Pancreas (tissue), 10 donors: ENCODE measurements around the gene HTR4. TPM values are rescaled to one million over a fixed set of nuclear protein-coding genes. Genes with fewer than 3 reads are reported as not detected.

Experiments used
- ATAC-seq, 4 donors: fragments of 200-7000 bp; cut with Tn5 transposase; one replicate each; pipeline versions ENCODE4 v1.8.0 to v1.9.1; 2020; ENCODE audit warnings: mild to moderate bottlenecking in 4 of 4, moderate library complexity in 4 of 4
- DNase-seq, 6 donors: peaks; one replicate each; pipeline ENCODE4 v3.0.0-alpha.2; 2020
- FAIRE-seq: peaks from 2 replicates; lab custom pipeline; 2012; peaks lifted over from hg19 to GRCh38; lab: Jason Lieb, UNC
- H3K27ac ChIP-seq, 4 donors: fragments of 200-600 bp; sonication (generic); 1 replicate in 3 of 4; 2 replicates in 1 of 4; pipeline versions ENCODE4 v1.5.0 to v1.8.0; 2020
- H3K27me3 ChIP-seq, 4 donors: fragments of 200-600 bp; one replicate each; pipeline ENCODE4 v1.8.0; 2021
- H3K36me3 ChIP-seq, 3 donors: fragments of 200-600 bp; sonication (generic) in 1 of 3; one replicate each; pipeline versions ENCODE4 v1.5.0 to v1.8.0; 2020 to 2021
- H3K4me1 ChIP-seq, 3 donors: fragments of 200-600 bp; one replicate each; pipeline ENCODE4 v1.8.0; 2021
- H3K4me3 ChIP-seq, 4 donors: fragments of 200-600 bp; sonication (generic) in 2 of 4; one replicate each; pipeline versions ENCODE4 v1.5.0 to v1.8.0; 2020 to 2021
- H3K9me3 ChIP-seq, 4 donors: fragments of 200-600 bp; one replicate each; pipeline ENCODE4 v1.8.0; 2021
- CTCF ChIP-seq, 4 donors: fragments of 200-600 bp; sonication (generic) in 3 of 4; IDR thresholded peaks; one replicate each; pipeline versions ENCODE4 v1.5.0 to v1.8.0; 2021; ENCODE audit warnings: antibody characterized with exemption in 4 of 4
- WGBS, 2 donors: extraction: QIAGEN DNeasy Blood & Tissue Kit; methylation state at CpG; one replicate each; pipeline ENCODE4 v1.1.7; 2013; 5-methylcytosine and 5-hydroxymethylcytosine counted together
- intact Hi-C, 3 donors: fragments of 100-400 bp; cut with DNase I; formaldehyde crosslinking; loops; one replicate each; pipeline versions ENCODE4 v1.11.1 to v1.14.2; 2022
- polyA plus RNA-seq, 2 donors: library from polyadenylated mRNA; stranded (reverse); fragments of 200-250 nt; gene quantifications; one replicate each; pipeline ENCODE4 v1.2.3, GENCODE V29; 2013
- total RNA-seq, 6 donors: library from RNA; stranded (reverse); fragmentation: NEBNext Ultra II Directional in 4 of 6; extraction: Animal tissue kit (Norgen Biotek cat#: 25700) in 4 of 6; gene quantifications; one replicate each; pipeline versions ENCODE4 v1.2.1 to v1.2.4, GENCODE V29; 2021 to 2023
- donor health status: healthy with polysubstance abuse.
- donor health status: DM: no; HTN: no; CAD: no; lungs with moderate emphysema.
- donor health status: DM: no; HTN: no; CAD: no.
- donor health status: control.
- donor health status: control.
- donor health status: Bipolar disorder and iron deficiency.
- donor health status: DM: yes; HTN: yes; CAD: no.
- donor health status: DM: no; HTN: no; CAD: no.
- donor health status: DM: no; HTN: no; CAD: no.
- donor health status: DM: yes; HTN: yes; CAD: no.

The HTR4 gene
- total and polyA plus RNA-seq, 8 donors, result not detected

- no peak for TF ChIP-seq CTCF (IDR thresholded peaks at IDR 0.05)
- no peak for DNase-seq
Measured at GRCh38 chr5:148665431-148665830, 11.1 kb upstream of the HTR4 start.

GRCh38 chr5:148663509-148663908 lies 9.2 kb upstream of the HTR4 start:
- Histone ChIP-seq H3K27ac (no peak overlapping the region), H3K9me3 (no peaks in the 10 kb centered on the region), H3K36me3 (no peaks in the 10 kb centered on the region), H3K4me1 (no peaks in the 10 kb centered on the region), H3K4me3 (no peak overlapping the region), H3K27me3 (no peaks in the 10 kb centered on the region)
- WGBS, 2 donors, result 63 to 73% methylated on average over 2 of the region's 2 CpGs
- intact Hi-C loops, result no loop called here
- no peak for FAIRE-seq
- no peak for ATAC-seq
- no peak for TF ChIP-seq CTCF (IDR thresholded peaks at IDR 0.05)
- no peak for DNase-seq

More at GRCh38 chr5:148665431-148665830, 11.1 kb upstream of the HTR4 start:
- intact Hi-C loops, result no loop called here
- Histone ChIP-seq H3K27ac (no peak overlapping the region), H3K36me3 (no peaks in the 10 kb centered on the region), H3K4me1 (no peaks in the 10 kb centered on the region), H3K27me3 (no peaks in the 10 kb centered on the region), H3K9me3 (no peaks in the 10 kb centered on the region), H3K4me3 (no peak overlapping the region)
- no peak for FAIRE-seq
- 60 to 65% methylated on average over 7 of the region's 7 CpGs for WGBS, 2 donors
- ATAC-seq, result no peak

GRCh38 chr5:148660346-148660660 lies 6.0 kb upstream of the HTR4 start:
- intact Hi-C loops, result no loop called here
- FAIRE-seq (no peak), DNase-seq (no peak), ATAC-seq (peak in 1 of 4 donors; percentile 49)
- H3K4me3 ChIP-seq, result no peak overlapping the region
- H3K9me3 ChIP-seq, result no peaks in the 10 kb centered on the region
- H3K4me1 ChIP-seq, result no peaks in the 10 kb centered on the region
- TF ChIP-seq CTCF (IDR thresholded peaks at IDR 0.05), result no peak
- H3K27ac ChIP-seq, result no peak overlapping the region
- H3K27me3 ChIP-seq, result peaks cover 0 to 4% (median 0%) of the 10 kb centered on the region in 4 donors
- H3K36me3 ChIP-seq, result no peaks in the 10 kb centered on the region
- WGBS, 2 donors, result 14 to 18% methylated on average over 5 of the region's 5 CpGs

GRCh38 chr5:148659641-148660345 lies 5.5 kb upstream of the HTR4 start:
- ATAC-seq, result peak in 2 of 4 donors; percentile 31 to 46
- Histone ChIP-seq H3K9me3 (no peaks in the 10 kb centered on the region), H3K27ac (no peak overlapping the region), H3K4me3 (no peak overlapping the region), H3K36me3 (no peaks in the 10 kb centered on the region), H3K4me1 (peaks cover 0 to 1% (median 0%) of the 10 kb centered on the region in 3 donors), H3K27me3 (peaks cover 0 to 4% (median 0%) of the 10 kb centered on the region in 4 donors)
- no peak for FAIRE-seq
- intact Hi-C loops, result no loop called here
- no peak for DNase-seq
- 42 to 67% methylated on average over 2 of the region's 2 CpGs for WGBS, 2 donors
- TF ChIP-seq CTCF (IDR thresholded peaks at IDR 0.05), result no peak

- peaks cover 0 to 5% (median 2%) of the 10 kb centered on the region in 4 donors for H3K27me3 ChIP-seq
- FAIRE-seq (no peak), ATAC-seq (no peak), DNase-seq (no peak)
- peaks cover 0 to 4% (median 0%) of the 10 kb centered on the region in 3 donors for H3K4me1 ChIP-seq
- no peak overlapping the region for H3K4me3 ChIP-seq
- TF ChIP-seq CTCF (IDR thresholded peaks at IDR 0.05), result no peak
- no peak overlapping the region for H3K27ac ChIP-seq
- H3K36me3 ChIP-seq, result no peaks in the 10 kb centered on the region
- 83 to 86% methylated on average over 11 of the region's 11 CpGs for WGBS, 2 donors
- intact Hi-C loops, result no loop called here
- H3K9me3 ChIP-seq, result no peaks in the 10 kb centered on the region
Measured at GRCh38 chr5:148653291-148653835, 964 bp downstream of the HTR4 start.
